Smooth muscle cell (in vitro differentiated cells): ENCODE measurements around the gene ZNF407. TPM values are rescaled to one million over a fixed set of nuclear protein-coding genes. Genes with fewer than 3 reads are reported as not detected.
"Not testable (repeated sequence)": the region's sequence is repeated elsewhere in the genome, so short reads cannot be mapped to it uniquely, and the experiment has no call there.

Experiments used
- DNase-seq: peaks from one replicate; lab custom pipeline; 2025; ENCODE audit not compliant: unreplicated experiment; lab: John Stamatoyannopoulos, UW
- H2AFZ ChIP-seq: fragments of 200-600 bp; sonication (generic); 2 replicates; pipeline ENCODE4 v1.6.0; 2016; ENCODE audit warnings: antibody characterized with exemption, low read depth, mild to moderate bottlenecking
- H3F3A ChIP-seq: fragments of 200-600 bp; sonication (generic); 2 replicates; pipeline ENCODE4 v1.6.0; 2017; ENCODE audit warnings: antibody characterized with exemption, low read depth
- H3K27ac ChIP-seq: fragments of 200-600 bp; sonication (generic); 2 replicates; pipeline ENCODE4 v1.5.1; 2016; ENCODE audit warnings: low read depth, mild to moderate bottlenecking
- H3K27me3 ChIP-seq: fragments of 200-600 bp; sonication (generic); 2 replicates; pipeline ENCODE4 v1.6.1; 2016; ENCODE audit warnings: low read depth, mild to moderate bottlenecking
- H3K36me3 ChIP-seq: fragments of 200-600 bp; sonication (generic); 2 replicates; pipeline ENCODE4 v1.5.1; 2016; ENCODE audit warnings: low read depth
- H3K4me1 ChIP-seq: fragments of 200-600 bp; sonication (generic); 2 replicates; pipeline ENCODE4 v1.5.1; 2016; ENCODE audit warnings: low read depth
- H3K4me2 ChIP-seq: fragments of 200-600 bp; sonication (generic); 2 replicates; pipeline ENCODE4 v1.6.0; 2016; ENCODE audit warnings: mild to moderate bottlenecking
- H3K4me3 ChIP-seq: fragments of 200-600 bp; sonication (generic); 2 replicates; pipeline ENCODE4 v1.5.1; 2016; ENCODE audit warnings: mild to moderate bottlenecking
- H3K79me2 ChIP-seq: fragments of 200-600 bp; sonication (generic); 2 replicates; pipeline ENCODE4 v1.6.0; 2016; ENCODE audit warnings: low read depth, mild to moderate bottlenecking
- H3K9ac ChIP-seq: fragments of 200-600 bp; sonication (generic); 2 replicates; pipeline ENCODE4 v1.6.0; 2016; ENCODE audit warnings: low read depth
- H3K9me3 ChIP-seq: fragments of 200-600 bp; sonication (generic); replicated peaks from 2 replicates; pipeline ENCODE4 v1.5.1; 2016; ENCODE audit warnings: low read depth
- H4K20me1 ChIP-seq: fragments of 200-600 bp; sonication (generic); 2 replicates; pipeline ENCODE4 v1.6.0; 2016; ENCODE audit warnings: low read depth
- CTCF ChIP-seq: fragments of 200-600 bp; sonication (generic); IDR thresholded peaks from 2 replicates; pipeline ENCODE4 v1.5.1; 2017; ENCODE audit warnings: borderline replicate concordance, mild to moderate bottlenecking, antibody characterized with exemption; ENCODE audit not compliant: insufficient read depth, poor library complexity, severe bottlenecking
- WGBS: methylation state at CpG from one replicate; pipeline ENCODE4 v1.1.7; 2016; ENCODE audit warnings: low lambda C conversion rate; 5-methylcytosine and 5-hydroxymethylcytosine counted together
- polyA plus RNA-seq: library from polyadenylated mRNA; unstranded; fragments of >200 nt; fragmentation: Nextera tagmentation; extraction: Ambion mirVana; gene quantifications from 2 replicates; pipeline ENCODE4 v1.2.1, GENCODE V29; 2016
- total RNA-seq: library from RNA; depleted of rRNA; stranded (reverse); fragments of >200 nt; gene quantifications from 2 replicates; pipeline ENCODE4 v1.2.3, GENCODE V29; 2014

The ZNF407 gene
- total and polyA plus RNA-seq, 2 experiments from 2014 or later, result 4.5 to 11.5 TPM

GRCh38 chr18:74562131-74562730, 35.4 kb upstream of the ZNF407 start:
- H3K9ac ChIP-seq, result no peak overlapping the region
- no peaks in the 10 kb centered on the region for H3K27me3 ChIP-seq
- H3K9me3 ChIP-seq, result no peaks in the 10 kb centered on the region
- no peak overlapping the region for H3K4me3 ChIP-seq
- H2AFZ ChIP-seq, result no peak overlapping the region
- H3F3A ChIP-seq, result no peaks in the 10 kb centered on the region
- H3K4me2 ChIP-seq, result no peak overlapping the region
- no peaks in the 10 kb centered on the region for H4K20me1 ChIP-seq
- H3K36me3 ChIP-seq, result no peaks in the 10 kb centered on the region
- H3K79me2 ChIP-seq, result no peaks in the 10 kb centered on the region
- no peak for TF ChIP-seq CTCF
- DNase-seq, result no peak
- WGBS, result 36% methylated on average over 4 of the region's 4 CpGs
- no peak overlapping the region for H3K27ac ChIP-seq
- H3K4me1 ChIP-seq, result no peaks in the 10 kb centered on the region

- Histone ChIP-seq H3K79me2 (no peaks in the 10 kb centered on the region), H3K4me2 (no peak overlapping the region), H3K4me1 (no peaks in the 10 kb centered on the region), H4K20me1 (no peaks in the 10 kb centered on the region), H3F3A (no peaks in the 10 kb centered on the region), H3K36me3 (no peaks in the 10 kb centered on the region), H3K4me3 (no peak overlapping the region), H3K9me3 (no peaks in the 10 kb centered on the region), H3K27ac (no peak overlapping the region), H2AFZ (no peak overlapping the region), H3K27me3 (no peaks in the 10 kb centered on the region), H3K9ac (no peak overlapping the region)
- no peak for DNase-seq
- no peak for TF ChIP-seq CTCF
- WGBS, result 85% methylated on average over 4 of the region's 4 CpGs
Measured at GRCh38 chr18:74562775-74563174, 34.9 kb upstream of the ZNF407 start.

- no peaks in the 10 kb centered on the region for H4K20me1 ChIP-seq
- H3K4me1 ChIP-seq, result no peaks in the 10 kb centered on the region
- H3K79me2 ChIP-seq, result no peaks in the 10 kb centered on the region
- H3K4me3 ChIP-seq, result no peak overlapping the region
- no peak for DNase-seq
- no peak overlapping the region for H3K9ac ChIP-seq
- H3K27ac ChIP-seq, result no peak overlapping the region
- no peaks in the 10 kb centered on the region for H3F3A ChIP-seq
- H2AFZ ChIP-seq, result no peak overlapping the region
- no peak for TF ChIP-seq CTCF
- no peaks in the 10 kb centered on the region for H3K27me3 ChIP-seq
- 29% methylated on average over 3 of the region's 3 CpGs for WGBS
- no peak overlapping the region for H3K4me2 ChIP-seq
- no peaks in the 10 kb centered on the region for H3K9me3 ChIP-seq
- no peaks in the 10 kb centered on the region for H3K36me3 ChIP-seq
Measured at GRCh38 chr18:74563999-74564398, 33.7 kb upstream of the ZNF407 start.

GRCh38 chr18:74565164-74565563, 32.5 kb upstream of the ZNF407 start:
- H2AFZ ChIP-seq, H3K4me1 ChIP-seq, H3K27ac ChIP-seq, H4K20me1 ChIP-seq, H3F3A ChIP-seq, H3K4me3 ChIP-seq, H3K79me2 ChIP-seq, H3K27me3 ChIP-seq, H3K9me3 ChIP-seq, DNase-seq, H3K9ac ChIP-seq, H3K4me2 ChIP-seq, H3K36me3 ChIP-seq: not testable (repeated sequence)
- 100% methylated on average over 1 of the region's 1 CpG for WGBS

GRCh38 chr18:74565993-74566392, 31.7 kb upstream of the ZNF407 start:
- not testable (repeated sequence) for H3F3A ChIP-seq, H3K27me3 ChIP-seq, H3K36me3 ChIP-seq, H3K79me2 ChIP-seq, H3K4me1 ChIP-seq, H3K4me2 ChIP-seq, H3K4me3 ChIP-seq, H3K9me3 ChIP-seq, H3K9ac ChIP-seq, H2AFZ ChIP-seq, H3K27ac ChIP-seq, DNase-seq, H4K20me1 ChIP-seq
- 78% methylated on average over 3 of the region's 3 CpGs for WGBS
